HEK293 (cell line): ENCODE measurements around the gene RNU11.
A peak's percentile ranks its signal among the peaks of the same experiment; 100 is the strongest.
"Not testable (repeated sequence)": the region's sequence is repeated elsewhere in the genome, so short reads cannot be mapped to it uniquely, and the experiment has no call there.

ENCODE experiments used
- CTCF ChIA-PET: fragments of 350-600 bp; formaldehyde crosslinking; extraction: SDS; loops from one replicate; lab custom pipeline; 2021; ENCODE audit warnings: antibody characterized with exemption; lab: Yijun Ruan, JAX
- POLR2A ChIA-PET: fragments of 300-600 bp; formaldehyde crosslinking; extraction: SDS; loops from one replicate; lab custom pipeline; 2020; ENCODE audit warnings: antibody characterized with exemption, inconsistent platforms; lab: Yijun Ruan, JAX
- H3K27ac ChIP-seq: fragments of 200-500 bp; sonication (Bioruptor generic); 2 replicates; pipeline ENCODE4 v1.5.1; 2014; ENCODE audit warnings: low read depth, low read length, control low read depth, inconsistent platforms; ENCODE audit errors: extremely low read depth
- H3K36me3 ChIP-seq, 2 experiments: fragments of 200-500 bp in 1 of 2; sonication (Bioruptor generic) in 1 of 2; 1 replicate in 1 of 2; 2 replicates in 1 of 2; pipeline ENCODE4 v1.5.1; 2014 to 2017; ENCODE audit warnings: inconsistent platforms in 2 of 2, low read length in 2 of 2; ENCODE audit not compliant: control insufficient read depth in 2 of 2, insufficient read depth in 1 of 2
- H3K4me1 ChIP-seq: fragments of 200-500 bp; sonication (Bioruptor generic); 2 replicates; pipeline ENCODE4 v1.5.1; 2014; ENCODE audit warnings: mild to moderate bottlenecking, low read length, inconsistent platforms; ENCODE audit not compliant: control insufficient read depth, insufficient read depth
- H3K4me3 ChIP-seq: 2 replicates; pipeline ENCODE4 v1.5.1; 2011; ENCODE audit warnings: low read depth, mild to moderate bottlenecking, control low read depth, low read length, moderate library complexity
- H3K9me3 ChIP-seq: fragments of 200-500 bp; sonication (Bioruptor generic); 2 replicates; pipeline ENCODE4 v1.5.1; 2014; ENCODE audit warnings: low read depth, low read length, inconsistent platforms; ENCODE audit not compliant: control insufficient read depth, insufficient read depth
- HOXA7 ChIP-seq: sonication (generic); formaldehyde crosslinking; IDR thresholded peaks from 2 replicates; pipeline ENCODE4 v1.8.1; 2022; ENCODE audit warnings: missing genetic modification reagents, borderline replicate concordance
- KLF10 ChIP-seq: fragments of 450-650 bp; IDR thresholded peaks from 2 replicates; pipeline ENCODE4 v1.5.1; 2018; ENCODE audit warnings: missing biosample characterization, mild to moderate bottlenecking, missing genetic modification characterization
- SP7 ChIP-seq: fragments of 450-650 bp; formaldehyde crosslinking; IDR thresholded peaks from 2 replicates; pipeline ENCODE4 v1.5.1; 2016; ENCODE audit warnings: missing biosample characterization, missing genetic modification characterization
- ZNF138 ChIP-seq: fragments of 450-650 bp; formaldehyde crosslinking; IDR thresholded peaks from 2 replicates; pipeline ENCODE4 v1.5.1; 2016; ENCODE audit warnings: missing biosample characterization, missing genetic modification characterization, borderline replicate concordance
- ZNF211 ChIP-seq: fragments of 450-650 bp; formaldehyde crosslinking; IDR thresholded peaks from 2 replicates; pipeline ENCODE4 v1.5.1; 2016; ENCODE audit warnings: low read depth, missing biosample characterization, missing genetic modification characterization
- ZNF23 ChIP-seq: fragments of 450-650 bp; formaldehyde crosslinking; IDR thresholded peaks from 2 replicates; pipeline ENCODE4 v1.5.1; 2016; ENCODE audit warnings: missing biosample characterization, missing genetic modification characterization, borderline replicate concordance
- ZNF335 ChIP-seq: fragments of 450-650 bp; formaldehyde crosslinking; conservative IDR thresholded peaks from 2 replicates; pipeline ENCODE4 v1.5.1; 2016; ENCODE audit warnings: missing biosample characterization, missing genetic modification characterization
- ZNF350 ChIP-seq: fragments of 450-650 bp; formaldehyde crosslinking; IDR thresholded peaks from 2 replicates; pipeline ENCODE4 v1.5.0; 2017; ENCODE audit warnings: missing biosample characterization, mild to moderate bottlenecking, missing genetic modification characterization
- ZNF558 ChIP-seq: fragments of 450-650 bp; formaldehyde crosslinking; IDR thresholded peaks from 2 replicates; pipeline ENCODE4 v1.5.1; 2016; ENCODE audit warnings: missing biosample characterization, missing genetic modification characterization
- ZNF600 ChIP-seq: fragments of 450-650 bp; formaldehyde crosslinking; IDR thresholded peaks from 2 replicates; pipeline ENCODE4 v1.5.1; 2016; ENCODE audit warnings: missing biosample characterization, missing genetic modification characterization
- ZNF645 ChIP-seq: fragments of 450-650 bp; formaldehyde crosslinking; IDR thresholded peaks from 2 replicates; pipeline ENCODE4; 2016; ENCODE audit warnings: missing biosample characterization, missing genetic modification characterization
- ZNF664 ChIP-seq: fragments of 450-650 bp; formaldehyde crosslinking; IDR thresholded peaks from 2 replicates; pipeline ENCODE4 v1.5.1; 2016; ENCODE audit warnings: missing biosample characterization, missing genetic modification characterization
- ZSCAN23 ChIP-seq: fragments of 450-650 bp; formaldehyde crosslinking; IDR thresholded peaks from 2 replicates; pipeline ENCODE4 v1.5.1; 2016; ENCODE audit warnings: missing biosample characterization, missing genetic modification characterization
- ZSCAN4 ChIP-seq: fragments of 450-650 bp; formaldehyde crosslinking; IDR thresholded peaks from 2 replicates; pipeline ENCODE4 v1.5.1; 2017; ENCODE audit warnings: missing biosample characterization, missing genetic modification characterization
- TF ChIP-seq, protein P1 (sequence below): fragments of 450-650 bp; formaldehyde crosslinking; IDR thresholded peaks from 2 replicates; pipeline ENCODE4 v1.5.1; 2017; ENCODE audit warnings: missing biosample characterization, missing genetic modification characterization
- TF ChIP-seq, protein P2 (sequence below): fragments of 450-650 bp; formaldehyde crosslinking; IDR thresholded peaks from 2 replicates; pipeline ENCODE4 v1.5.0; 2017; ENCODE audit warnings: missing biosample characterization, missing genetic modification characterization, borderline replicate concordance

The RNU11 gene

GRCh38 chr1:28668956-28669723 is 20.7 kb downstream of the RNU11 start (continued):
- TF ChIP-seq ZNF645 (tag by site-specific recombination) (no peak), ZSCAN23 (tag by site-specific recombination) (no peak), ZNF138 (tag by site-specific recombination) (no peak), KLF10 (tag by site-specific recombination) (no peak)

DNA sequence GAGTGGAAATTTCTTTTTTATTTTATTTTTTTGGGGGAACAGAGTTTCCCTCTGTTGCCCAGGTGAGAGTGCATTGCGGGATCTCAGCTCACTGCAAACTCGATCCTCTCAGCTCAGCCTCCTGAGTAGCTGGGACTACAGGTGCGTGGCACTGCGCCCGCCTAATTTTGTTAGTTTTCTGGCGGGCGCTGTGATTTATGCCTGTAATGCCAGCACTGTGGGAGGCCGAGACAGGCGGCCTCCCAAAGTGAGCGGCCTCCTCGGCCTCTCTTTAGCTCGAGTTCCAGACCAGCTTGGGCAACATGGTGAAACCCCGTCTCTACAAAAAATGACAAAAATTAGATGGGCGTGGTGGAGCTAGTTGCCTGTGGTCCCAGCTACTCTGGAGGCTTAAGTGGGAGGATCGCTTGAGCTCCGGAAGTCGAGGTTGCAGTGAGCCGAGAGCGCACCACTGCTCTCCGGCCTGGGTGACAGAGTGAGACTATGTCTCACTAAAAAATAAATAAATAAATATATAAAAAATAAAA is 22.9 kb downstream of the RNU11 start:
- H3K27ac ChIP-seq = no peak overlapping the region
- no peaks in the 10 kb centered on the region for H3K36me3 ChIP-seq
- no peaks in the 10 kb centered on the region for H3K9me3 ChIP-seq
- no peak overlapping the region for H3K4me3 ChIP-seq
- H3K4me1 ChIP-seq = peaks cover 4% of the 10 kb centered on the region; the same call in 1 of the 2 replicates
- ChIA-PET POLR2A (interaction anchor here (0.6 to 1.5 kb wide), 7 partner anchors 10 to 1878 kb away, joined by 3 to 9 read pairs (median 3); partner anchors contain the start of gene RNU11), CTCF (no interaction called here)
- TF ChIP-seq, protein P1, sequence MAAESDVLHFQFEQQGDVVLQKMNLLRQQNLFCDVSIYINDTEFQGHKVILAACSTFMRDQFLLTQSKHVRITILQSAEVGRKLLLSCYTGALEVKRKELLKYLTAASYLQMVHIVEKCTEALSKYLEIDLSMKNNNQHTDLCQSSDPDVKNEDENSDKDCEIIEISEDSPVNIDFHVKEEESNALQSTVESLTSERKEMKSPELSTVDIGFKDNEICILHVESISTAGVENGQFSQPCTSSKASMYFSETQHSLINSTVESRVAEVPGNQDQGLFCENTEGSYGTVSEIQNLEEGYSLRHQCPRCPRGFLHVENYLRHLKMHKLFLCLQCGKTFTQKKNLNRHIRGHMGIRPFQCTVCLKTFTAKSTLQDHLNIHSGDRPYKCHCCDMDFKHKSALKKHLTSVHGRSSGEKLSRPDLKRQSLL (tag by site-specific recombination) = peak; percentile 17; the same call in 1 of the 2 replicates
- TF ChIP-seq ZNF138 (tag by site-specific recombination) = no peak

- H3K9me3 ChIP-seq, H3K4me1 ChIP-seq, H3K4me3 ChIP-seq, CTCF ChIA-PET, H3K36me3 ChIP-seq, H3K27ac ChIP-seq, POLR2A ChIA-PET: not testable (repeated sequence)
Measured at GRCh38 chr1:28672971-28673370, 24.6 kb downstream of the RNU11 start.

DNA sequence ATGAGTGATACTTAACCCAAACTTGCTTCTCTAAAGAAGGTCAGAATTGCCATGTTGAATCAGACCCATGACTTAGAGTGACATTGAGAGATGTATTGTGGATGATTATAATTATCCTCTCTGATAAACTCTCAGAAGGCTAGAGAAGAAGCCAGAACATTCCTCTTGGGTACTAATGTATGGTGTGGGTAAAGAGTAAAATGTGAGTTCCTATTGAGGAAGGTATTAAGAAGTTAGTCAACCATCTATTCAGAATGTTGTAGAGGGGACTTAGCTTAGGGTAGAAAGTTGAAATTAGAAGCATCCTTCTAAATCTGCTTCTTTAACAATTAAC is 27.5 kb downstream of the RNU11 start:
- H3K27ac ChIP-seq = no peak overlapping the region
- H3K9me3 ChIP-seq = no peaks in the 10 kb centered on the region
- H3K4me1 ChIP-seq = no peaks in the 10 kb centered on the region
- ChIA-PET POLR2A (interaction anchor here (0.6 to 1.4 kb wide), 2 partner anchors 27 to 69 kb away, joined by 4 to 11 read pairs; partner anchors contain the start of gene RNU11), CTCF (interaction anchor here (1.0 kb wide), 2 partner anchors 23 to 61 kb away, joined by 3 to 4 read pairs; partner anchors contain the start of gene YTHDF2)
- H3K36me3 ChIP-seq = no peaks in the 10 kb centered on the region; a peak in 1 of 3 replicates
- H3K4me3 ChIP-seq = no peak overlapping the region
- TF ChIP-seq SP7 (tag by site-specific recombination) (peak; percentile 84), HOXA7 (CRISPR knock-in tag) (no peak), ZNF23 (tag by site-specific recombination) (no peak), ZNF335 (tag by site-specific recombination) (0 out of 2 replicates have a peak, but pooled peaks have one; percentile 3)

- POLR2A ChIA-PET = interaction anchor here (0.9 kb wide), 1 partner anchor 37 kb away, joined by 3 read pairs; no protein-coding TSS in a partner anchor
- TF ChIP-seq ZNF350 (no peak), ZSCAN4 (tag by site-specific recombination) (no peak), ZNF664 (tag by site-specific recombination) (no peak), ZNF211 (tag by site-specific recombination) (no peak), ZNF600 (tag by site-specific recombination) (no peak), ZNF558 (tag by site-specific recombination) (no peak)
- TF ChIP-seq, protein P2, sequence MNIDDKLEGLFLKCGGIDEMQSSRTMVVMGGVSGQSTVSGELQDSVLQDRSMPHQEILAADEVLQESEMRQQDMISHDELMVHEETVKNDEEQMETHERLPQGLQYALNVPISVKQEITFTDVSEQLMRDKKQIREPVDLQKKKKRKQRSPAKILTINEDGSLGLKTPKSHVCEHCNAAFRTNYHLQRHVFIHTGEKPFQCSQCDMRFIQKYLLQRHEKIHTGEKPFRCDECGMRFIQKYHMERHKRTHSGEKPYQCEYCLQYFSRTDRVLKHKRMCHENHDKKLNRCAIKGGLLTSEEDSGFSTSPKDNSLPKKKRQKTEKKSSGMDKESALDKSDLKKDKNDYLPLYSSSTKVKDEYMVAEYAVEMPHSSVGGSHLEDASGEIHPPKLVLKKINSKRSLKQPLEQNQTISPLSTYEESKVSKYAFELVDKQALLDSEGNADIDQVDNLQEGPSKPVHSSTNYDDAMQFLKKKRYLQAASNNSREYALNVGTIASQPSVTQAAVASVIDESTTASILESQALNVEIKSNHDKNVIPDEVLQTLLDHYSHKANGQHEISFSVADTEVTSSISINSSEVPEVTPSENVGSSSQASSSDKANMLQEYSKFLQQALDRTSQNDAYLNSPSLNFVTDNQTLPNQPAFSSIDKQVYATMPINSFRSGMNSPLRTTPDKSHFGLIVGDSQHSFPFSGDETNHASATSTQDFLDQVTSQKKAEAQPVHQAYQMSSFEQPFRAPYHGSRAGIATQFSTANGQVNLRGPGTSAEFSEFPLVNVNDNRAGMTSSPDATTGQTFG (tag by site-specific recombination) = no peak
Measured at GRCh38 chr1:28680151-28680550, 31.8 kb downstream of the RNU11 start.

More at GRCh38 chr1:28680151-28680550, 31.8 kb downstream of the RNU11 start:
- Histone ChIP-seq H3K9me3 (no peaks in the 10 kb centered on the region), H3K4me1 (no peaks in the 10 kb centered on the region), H3K4me3 (no peak overlapping the region), H3K36me3 (peaks cover 5 to 15% of the 10 kb centered on the region in 2 experiments; a peak in 2 of 3 replicates), H3K27ac (no peak overlapping the region)
- CTCF ChIA-PET = no interaction called here
